Neuron (in vitro differentiated cells): ENCODE results near the gene HBD.
"Not testable (repeated sequence)": the region's sequence is repeated elsewhere in the genome, so short reads cannot be mapped to it uniquely, and the experiment has no call there.

Experiments used
- H2AFZ ChIP-seq: one replicate; pipeline ENCODE4 v1.6.1; 2013; ENCODE audit warnings: low read depth, mild to moderate bottlenecking, inconsistent platforms, low read length, moderate library complexity
- H3K27me3 ChIP-seq: one replicate; pipeline ENCODE4 v1.6.1; 2013; ENCODE audit warnings: low read length; ENCODE audit not compliant: insufficient read depth
- H3K36me3 ChIP-seq: one replicate; pipeline ENCODE4 v1.6.1; 2013; ENCODE audit warnings: low read length; ENCODE audit not compliant: insufficient read depth
- H3K4me1 ChIP-seq: one replicate; pipeline ENCODE4 v1.6.1; 2013; ENCODE audit warnings: low read length; ENCODE audit not compliant: insufficient read depth
- H3K4me3 ChIP-seq: 2 replicates; pipeline ENCODE4 v1.5.1; 2013; ENCODE audit warnings: mild to moderate bottlenecking, low read length, moderate library complexity
- H3K9me3 ChIP-seq: one replicate; pipeline ENCODE4 v1.6.1; 2013; ENCODE audit warnings: low read length

Gene HBD

DNA sequence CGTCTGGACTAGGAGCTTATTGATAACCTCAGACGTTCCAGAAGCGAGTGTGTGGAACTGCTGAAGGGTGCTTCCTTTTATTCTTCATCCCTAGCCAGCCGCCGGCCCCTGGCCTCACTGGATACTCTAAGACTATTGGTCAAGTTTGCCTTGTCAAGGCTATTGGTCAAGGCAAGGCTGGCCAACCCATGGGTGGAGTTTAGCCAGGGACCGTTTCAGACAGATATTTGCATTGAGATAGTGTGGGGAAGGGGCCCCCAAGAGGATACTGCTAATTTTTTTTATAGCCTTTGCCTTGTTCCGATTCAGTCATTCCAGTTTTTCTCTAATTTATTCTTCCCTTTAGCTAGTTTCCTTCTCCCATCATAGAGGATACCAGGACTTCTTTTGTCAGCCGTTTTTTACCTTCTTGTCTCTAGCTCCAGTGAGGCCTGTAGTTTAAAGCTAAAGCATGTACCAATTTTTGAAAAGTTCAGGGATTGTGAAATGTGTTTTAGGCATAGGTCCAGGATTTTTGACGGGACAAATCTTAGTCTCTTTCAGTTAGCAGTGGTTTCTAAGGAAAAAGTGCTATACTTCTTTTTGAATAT, 15.6 kb upstream of the HBD start, which contains the start of gene HBG1:
Gene HBG1 (minus strand): TSS at position 51 of the 590 bp plus-strand sequence. CDS start 53 bp downstream, outside the sequence.
- not testable (repeated sequence) for H3K4me3 ChIP-seq, H3K36me3 ChIP-seq, H3K4me1 ChIP-seq, H3K27me3 ChIP-seq, H2AFZ ChIP-seq, H3K9me3 ChIP-seq

DNA sequence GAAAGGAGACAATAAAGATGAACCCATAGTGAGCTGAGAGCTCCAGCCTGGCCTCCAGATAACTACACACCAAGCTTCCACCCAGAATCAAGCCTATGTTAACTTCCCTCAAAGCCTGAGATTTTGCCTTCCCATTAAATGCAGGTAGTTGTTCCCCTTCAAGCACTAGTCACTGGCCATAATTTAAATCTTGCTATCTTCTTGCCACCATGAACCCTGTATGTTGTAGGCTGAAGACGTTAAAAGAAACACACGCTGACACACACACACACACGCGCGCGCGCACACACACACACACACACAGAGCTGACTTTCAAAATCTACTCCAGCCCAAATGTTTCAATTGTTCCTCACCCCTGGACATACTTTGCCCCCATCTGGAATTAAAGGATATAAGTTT, 14.2 kb upstream of the HBD start:
- H2AFZ ChIP-seq, H3K4me3 ChIP-seq, H3K36me3 ChIP-seq, H3K27me3 ChIP-seq, H3K9me3 ChIP-seq, H3K4me1 ChIP-seq: not testable (repeated sequence)

DNA sequence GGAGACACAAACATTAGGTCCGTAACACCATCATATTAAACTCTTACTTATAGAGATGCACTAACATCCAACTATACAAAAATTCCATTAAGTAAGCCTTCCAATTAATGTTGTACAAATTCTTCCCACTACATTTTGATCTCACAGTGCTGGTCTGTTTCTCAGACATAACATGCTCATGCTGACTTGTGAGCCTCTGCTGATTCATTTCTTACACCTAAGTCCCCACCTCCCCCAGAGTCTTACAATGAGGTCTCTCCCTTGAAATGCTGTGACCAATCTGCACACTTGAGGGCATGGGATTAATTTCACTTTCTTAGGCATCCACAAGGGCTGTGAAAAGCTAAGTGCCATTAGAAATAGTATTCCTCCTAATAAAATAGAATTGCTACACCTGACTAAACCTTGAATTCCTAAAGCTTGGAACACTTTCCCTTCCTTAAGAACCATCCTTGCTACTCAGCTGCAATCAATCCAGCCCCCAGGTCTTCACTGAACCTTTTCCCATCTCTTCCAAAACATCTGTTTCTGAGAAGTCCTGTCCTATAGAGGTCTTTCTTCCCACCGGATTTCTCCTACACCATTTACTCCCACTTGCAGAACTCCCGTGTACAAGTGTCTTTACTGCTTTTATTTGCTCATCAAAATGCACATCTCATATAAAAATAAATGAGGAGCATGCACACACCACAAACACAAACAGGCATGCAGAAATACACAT, 13.3 kb upstream of the HBD start:
- Histone ChIP-seq H3K4me3 (no peak overlapping the region), H3K4me1 (no peaks in the 10 kb centered on the region), H3K36me3 (no peaks in the 10 kb centered on the region), H2AFZ (no peak overlapping the region), H3K27me3 (no peaks in the 10 kb centered on the region), H3K9me3 (no peaks in the 10 kb centered on the region)

DNA sequence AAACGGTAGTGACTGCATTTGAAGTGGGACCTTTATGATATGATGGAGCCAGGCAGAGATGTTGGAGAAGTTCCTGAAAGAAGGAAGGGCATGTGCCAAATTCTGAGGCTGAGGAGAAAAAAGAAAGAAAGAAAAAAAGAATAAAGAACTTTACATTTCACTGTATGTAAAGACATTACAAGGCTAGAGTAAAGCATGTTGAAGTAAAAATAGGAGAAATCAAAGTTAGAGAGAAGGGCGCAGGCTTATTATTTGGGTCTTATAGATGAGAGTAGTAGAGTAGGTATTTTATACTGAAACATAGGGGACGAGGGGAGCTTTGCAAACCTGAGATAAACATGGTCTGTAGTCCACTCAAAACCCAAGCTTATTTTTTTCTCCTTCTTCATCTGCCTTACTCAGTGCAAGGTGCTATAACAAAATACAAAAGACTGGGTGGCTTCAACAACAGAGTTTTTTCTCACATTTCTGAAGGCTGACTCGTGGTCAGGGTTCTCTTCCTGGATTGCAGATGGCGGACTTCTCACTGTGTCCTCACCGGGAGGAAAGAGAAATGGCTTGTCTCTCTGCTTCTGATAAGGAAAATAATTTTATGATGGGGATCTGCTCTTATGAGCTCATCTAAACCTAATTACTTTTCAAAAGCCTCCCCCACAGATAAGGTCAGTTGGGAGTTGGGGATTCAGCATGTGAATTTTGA, 12.6 kb upstream of the HBD start:
- Histone ChIP-seq H2AFZ (no peak overlapping the region), H3K27me3 (no peaks in the 10 kb centered on the region), H3K4me1 (no peaks in the 10 kb centered on the region), H3K4me3 (no peak overlapping the region), H3K36me3 (no peaks in the 10 kb centered on the region), H3K9me3 (no peaks in the 10 kb centered on the region)

DNA sequence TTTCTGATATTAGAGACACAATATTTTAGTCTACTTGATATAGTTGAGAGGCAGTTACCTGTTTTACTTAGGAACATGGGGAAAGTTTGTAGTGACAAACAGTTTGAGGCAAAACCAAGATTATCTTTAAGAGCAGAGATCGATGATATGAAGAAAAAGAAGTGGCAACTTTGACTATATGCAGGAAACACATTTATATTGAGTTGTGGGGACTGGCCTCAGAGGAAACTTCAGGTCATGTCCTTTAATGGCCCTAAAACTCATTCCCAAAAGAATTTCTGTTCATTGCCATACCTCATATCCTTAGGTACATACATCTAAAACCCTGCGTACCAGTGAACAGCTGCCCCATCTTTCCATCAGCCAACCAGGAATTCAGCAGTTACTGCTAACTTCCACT, 10.9 kb upstream of the HBD start:
- Histone ChIP-seq H3K36me3 (no peaks in the 10 kb centered on the region), H2AFZ (no peak overlapping the region), H3K27me3 (no peaks in the 10 kb centered on the region), H3K9me3 (no peaks in the 10 kb centered on the region), H3K4me3 (no peak overlapping the region), H3K4me1 (no peaks in the 10 kb centered on the region)

DNA sequence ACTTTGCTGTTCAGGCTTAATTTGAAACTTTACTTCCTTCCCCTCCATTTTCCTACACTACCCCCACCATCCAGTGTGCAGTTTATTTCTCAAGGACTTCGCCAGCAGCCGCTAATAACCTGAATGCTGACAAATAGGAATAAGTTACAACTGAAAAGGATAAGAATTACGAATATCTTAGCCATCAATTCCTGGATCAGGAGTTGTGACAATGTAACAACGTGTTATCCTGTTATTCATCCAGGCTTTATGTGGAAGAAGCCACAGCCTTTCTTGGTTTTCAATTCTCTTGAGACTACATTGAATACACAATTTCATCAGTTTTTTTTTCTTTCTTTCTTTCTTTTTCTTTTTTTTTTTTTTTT, 9.5 kb upstream of the HBD start:
- Histone ChIP-seq H3K4me3 (no peak overlapping the region), H3K4me1 (no peaks in the 10 kb centered on the region), H3K27me3 (no peaks in the 10 kb centered on the region), H3K36me3 (no peaks in the 10 kb centered on the region), H2AFZ (no peak overlapping the region), H3K9me3 (no peaks in the 10 kb centered on the region)

DNA sequence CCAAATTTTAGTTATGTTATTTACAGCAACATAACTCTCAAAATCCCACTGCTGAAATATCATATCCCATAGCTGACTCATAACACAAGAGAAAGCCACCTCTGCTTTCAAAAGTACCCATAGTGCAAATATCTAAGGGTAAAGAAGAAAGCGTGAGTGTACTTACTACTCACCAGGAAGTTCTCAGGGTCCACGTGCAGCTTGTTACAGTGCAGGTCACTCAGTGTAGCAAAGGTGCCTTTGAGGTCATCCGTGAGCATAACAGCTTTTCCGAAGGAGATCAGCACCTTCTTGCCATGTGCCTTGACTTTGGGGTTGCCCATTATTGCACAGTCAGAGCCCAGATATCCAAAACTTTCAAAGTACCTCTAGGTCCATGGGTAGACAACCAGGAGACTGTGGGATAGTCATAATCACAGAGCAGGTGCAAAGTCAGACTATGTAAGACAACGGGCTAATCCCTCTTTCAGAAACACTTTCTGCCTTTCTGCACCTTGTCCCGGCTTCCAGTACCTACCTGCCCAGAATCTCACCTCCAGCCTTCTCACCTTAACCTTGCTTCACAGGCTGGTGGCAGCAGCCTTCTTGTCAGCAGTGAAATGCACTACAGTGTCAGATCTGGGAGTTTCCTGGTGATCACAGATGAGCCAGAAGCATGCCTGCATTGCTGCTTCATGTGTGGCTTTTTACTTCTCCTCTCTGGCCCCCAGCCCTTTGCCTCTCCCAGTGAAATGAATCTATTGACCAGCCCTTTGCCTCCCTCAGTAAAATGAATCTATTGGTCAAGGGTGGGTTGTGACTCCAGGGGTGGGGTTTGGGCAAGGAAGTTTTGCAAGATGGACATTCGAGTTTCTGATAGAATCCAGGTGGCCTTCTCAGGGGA, 8.9 kb upstream of the HBD start:
- Histone ChIP-seq H2AFZ (no peak overlapping the region), H3K36me3 (no peaks in the 10 kb centered on the region), H3K9me3 (no peaks in the 10 kb centered on the region)

DNA sequence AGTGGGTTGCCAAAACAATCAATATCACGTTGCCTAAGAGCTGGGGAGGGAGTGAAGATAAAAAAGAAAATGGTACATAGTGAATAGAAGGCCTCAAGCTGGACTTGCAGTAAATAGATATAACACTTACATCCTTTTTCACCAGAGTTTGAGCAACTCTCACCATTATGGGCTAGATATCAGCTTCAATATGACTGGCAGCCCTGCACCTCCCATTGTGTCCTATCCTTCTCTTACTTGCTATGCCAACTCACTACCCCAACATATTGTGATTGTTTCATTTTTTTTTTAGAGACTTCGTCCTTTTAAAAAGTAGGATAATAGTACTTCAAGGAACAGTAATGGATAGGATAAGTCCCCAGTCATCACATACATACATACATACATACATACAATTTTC, 7.9 kb upstream of the HBD start:
- Histone ChIP-seq H3K27me3 (no peaks in the 10 kb centered on the region), H2AFZ (no peak overlapping the region), H3K4me1 (no peaks in the 10 kb centered on the region), H3K4me3 (no peak overlapping the region), H3K9me3 (no peaks in the 10 kb centered on the region), H3K36me3 (no peaks in the 10 kb centered on the region)

More for the DNA sequence above, 8.9 kb upstream of the HBD start:
- no peak overlapping the region for H3K4me3 ChIP-seq
- no peaks in the 10 kb centered on the region for H3K27me3 ChIP-seq
- H3K4me1 ChIP-seq: no peaks in the 10 kb centered on the region

DNA sequence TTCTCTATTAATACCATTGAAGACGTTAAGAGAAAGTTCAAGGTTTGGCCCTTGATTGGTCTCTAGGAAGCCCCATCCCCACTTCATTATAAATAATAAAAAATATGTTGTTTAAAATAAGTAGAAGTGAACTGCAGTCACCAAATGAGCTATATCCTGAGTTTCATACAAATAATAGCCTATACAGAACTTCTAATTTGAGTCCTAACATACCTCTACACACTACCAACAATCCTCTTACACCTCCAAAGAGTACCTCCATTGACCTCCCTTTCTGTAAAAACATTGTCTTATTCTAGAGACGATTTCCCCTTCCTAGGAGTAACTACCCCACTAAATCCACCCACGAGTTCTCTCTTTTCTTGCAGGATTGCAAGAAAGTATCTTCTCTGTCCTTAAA, 7.2 kb upstream of the HBD start:
- Histone ChIP-seq H3K4me3 (no peak overlapping the region), H3K9me3 (no peaks in the 10 kb centered on the region), H3K4me1 (no peaks in the 10 kb centered on the region), H3K36me3 (no peaks in the 10 kb centered on the region), H3K27me3 (no peaks in the 10 kb centered on the region), H2AFZ (no peak overlapping the region)

DNA sequence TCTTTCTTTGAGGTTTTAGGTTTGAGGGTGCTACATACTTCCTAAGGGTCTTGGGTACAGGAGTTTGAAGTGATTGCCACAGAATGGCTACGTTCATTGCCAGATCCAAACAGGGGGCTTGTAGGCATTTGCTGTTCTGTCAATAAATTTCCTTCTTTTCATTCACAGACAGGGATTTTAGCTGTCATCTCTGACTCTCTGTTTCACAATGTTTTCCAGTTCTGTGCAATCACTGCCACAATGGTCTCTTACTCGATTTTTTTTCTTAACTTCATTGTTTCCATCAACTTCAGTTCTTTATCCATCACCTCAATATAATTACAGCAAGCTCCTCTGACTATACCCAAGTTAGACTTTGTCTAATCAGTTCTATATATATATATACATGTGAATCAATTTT, 6.2 kb upstream of the HBD start:
- H3K27me3 ChIP-seq: no peaks in the 10 kb centered on the region
- no peaks in the 10 kb centered on the region for H3K4me1 ChIP-seq
- H3K4me3 ChIP-seq: no peak overlapping the region
- H2AFZ ChIP-seq: no peak overlapping the region
- no peaks in the 10 kb centered on the region for H3K9me3 ChIP-seq
- no peaks in the 10 kb centered on the region for H3K36me3 ChIP-seq

DNA sequence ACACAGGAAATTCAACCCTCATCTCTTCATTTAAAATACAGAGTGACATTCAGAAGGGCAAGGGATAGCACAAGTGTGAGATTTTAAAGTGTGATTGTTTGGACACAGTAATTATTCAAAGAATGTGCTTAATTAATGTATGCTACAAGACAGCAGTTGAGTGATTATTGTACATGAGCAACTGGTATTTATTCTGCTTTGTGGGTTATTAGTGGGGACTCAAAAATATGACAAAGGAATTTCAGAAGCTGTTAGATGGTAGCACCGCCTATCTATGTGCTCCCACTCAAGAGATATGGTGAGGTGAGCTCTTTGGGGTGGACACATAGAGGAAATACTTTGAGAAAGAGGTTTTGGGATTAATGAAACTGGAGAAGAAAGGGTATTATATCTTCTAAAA, 5.8 kb upstream of the HBD start:
- Histone ChIP-seq H2AFZ (no peak overlapping the region), H3K4me3 (no peak overlapping the region), H3K36me3 (no peaks in the 10 kb centered on the region), H3K27me3 (no peaks in the 10 kb centered on the region), H3K4me1 (no peaks in the 10 kb centered on the region), H3K9me3 (no peaks in the 10 kb centered on the region)

DNA sequence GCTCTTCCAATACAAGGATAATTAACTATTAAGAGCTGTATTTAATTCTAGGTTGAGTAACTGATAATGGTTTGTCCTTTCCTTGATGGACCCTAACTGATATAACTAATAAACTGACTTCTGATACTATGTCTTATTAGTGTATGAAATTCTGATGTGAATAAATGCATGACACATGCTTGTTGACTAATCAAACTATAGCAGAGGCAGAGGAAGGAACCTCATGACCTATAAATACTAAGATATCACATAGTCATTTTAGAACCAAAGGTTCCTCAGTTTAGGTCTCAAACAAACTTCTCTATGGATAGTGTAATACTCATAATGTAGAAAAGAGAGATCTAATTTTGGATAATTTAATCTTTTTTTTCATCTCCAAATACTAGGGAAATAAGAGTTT, 4.8 kb upstream of the HBD start:
- no peak overlapping the region for H3K4me3 ChIP-seq
- no peaks in the 10 kb centered on the region for H3K36me3 ChIP-seq
- H3K9me3 ChIP-seq: no peaks in the 10 kb centered on the region
- H3K4me1 ChIP-seq: no peaks in the 10 kb centered on the region
- no peak overlapping the region for H2AFZ ChIP-seq
- H3K27me3 ChIP-seq: no peaks in the 10 kb centered on the region

DNA sequence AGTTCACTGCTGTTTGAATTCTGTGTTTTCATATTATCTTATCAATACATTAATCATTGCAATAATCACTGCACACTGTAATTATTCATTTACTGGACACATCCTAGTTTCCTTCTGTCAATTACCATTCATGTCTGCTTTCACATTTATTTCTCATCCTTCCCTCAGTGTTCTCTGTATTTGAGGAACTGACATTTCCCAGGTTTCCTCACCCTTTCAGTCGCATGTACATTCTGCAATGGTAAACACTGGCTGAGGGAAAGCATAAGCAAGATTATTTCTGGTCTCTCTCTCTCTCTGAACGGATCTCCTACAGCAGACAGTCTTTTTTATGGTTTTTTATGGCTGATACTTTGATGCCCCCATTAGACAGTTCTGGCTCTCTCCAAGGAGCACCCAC, 4.2 kb upstream of the HBD start:
- Histone ChIP-seq H3K4me3 (no peak overlapping the region), H3K9me3 (no peaks in the 10 kb centered on the region), H3K4me1 (no peaks in the 10 kb centered on the region), H2AFZ (no peak overlapping the region), H3K36me3 (no peaks in the 10 kb centered on the region), H3K27me3 (no peaks in the 10 kb centered on the region)
